CD4-positive, alpha-beta T cell treated with Interleukin-10 for 1 hour (primary cell): ENCODE results near the gene SSR2.

Experiments used
- DNase-seq: peaks from one replicate; pipeline ENCODE4 v3.0.0-alpha.2; 2020

SSR2 gene

GRCh38 chr1:155971910-155972809 lies 48.6 kb downstream of the SSR2 start:
- no peak for DNase-seq

DNA sequence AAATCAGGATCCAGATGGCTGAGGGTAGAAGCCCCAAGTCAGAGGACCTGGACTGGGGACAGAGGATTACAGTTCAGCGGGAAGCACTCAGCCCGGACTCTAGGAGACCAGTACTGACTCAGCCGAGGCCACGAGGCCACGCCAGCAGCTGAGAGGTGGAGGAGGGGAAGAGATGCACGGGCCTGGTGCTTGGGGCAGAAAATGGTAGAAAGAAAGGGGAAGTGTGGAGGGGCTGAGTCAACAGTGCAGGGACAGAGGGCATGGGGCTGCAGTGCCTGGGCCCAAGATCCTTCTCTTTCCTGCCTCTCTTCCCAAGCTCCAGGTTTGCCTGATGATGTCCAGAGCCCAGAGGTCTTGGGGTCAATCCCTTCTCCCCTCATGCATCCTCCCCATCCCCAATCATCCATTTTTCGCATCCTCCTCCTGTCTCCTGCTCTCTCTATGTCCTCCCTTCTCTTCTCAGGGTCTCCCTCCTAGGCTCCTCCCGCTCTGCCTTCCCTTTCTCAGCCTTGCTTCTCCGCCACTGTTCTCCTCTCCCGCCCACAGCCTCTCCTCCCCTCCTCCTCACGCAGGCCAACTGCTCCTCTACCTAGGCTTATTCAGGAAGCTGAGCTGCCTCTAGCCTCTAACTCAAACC lies 50.1 kb downstream of the SSR2 start:
- no peak for DNase-seq

- no peak for DNase-seq
These were observed 51.4 kb downstream of the SSR2 start for GRCh38 chr1:155969377-155969791.

GRCh38 chr1:155968670-155969069 lies 52.1 kb downstream of the SSR2 start:
- DNase-seq: no peak

- DNase-seq: no peak
These were observed 52.7 kb downstream of the SSR2 start for GRCh38 chr1:155968051-155968400.

DNA sequence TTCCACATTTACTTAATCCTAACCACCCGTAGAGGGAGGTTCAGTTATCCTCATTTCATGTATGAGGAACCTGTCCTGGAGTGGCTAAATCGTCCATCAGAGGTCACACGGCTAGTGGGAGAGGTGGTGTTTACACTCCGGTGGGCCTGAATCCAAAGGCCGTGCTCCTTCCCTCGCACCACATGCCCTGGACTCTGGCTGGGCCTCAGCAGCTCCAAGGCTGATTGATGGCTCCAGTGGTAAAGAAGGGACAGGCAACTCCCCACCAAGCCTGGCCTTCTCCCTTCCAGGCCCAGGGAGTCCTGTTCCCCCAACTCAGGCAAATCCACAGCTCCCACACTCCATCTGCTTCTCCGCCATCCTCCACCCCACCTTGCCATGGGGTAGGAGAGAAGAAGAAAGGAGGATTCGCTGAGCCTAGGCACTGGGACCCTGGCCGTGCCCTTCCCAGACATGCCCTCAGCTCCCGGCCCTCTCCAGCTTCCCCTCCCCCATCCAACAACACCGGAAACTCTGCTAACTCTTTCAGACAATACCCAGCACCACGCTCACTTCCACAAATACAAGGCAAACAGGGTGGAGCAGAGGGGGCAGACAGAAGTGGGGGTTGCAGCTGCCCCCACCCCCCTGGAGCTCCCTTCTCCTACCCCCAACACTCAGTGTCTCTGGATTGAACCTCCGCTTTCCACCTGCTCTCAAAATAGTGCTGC lies 53.3 kb downstream of the SSR2 start:
- DNase-seq: no peak

DNA sequence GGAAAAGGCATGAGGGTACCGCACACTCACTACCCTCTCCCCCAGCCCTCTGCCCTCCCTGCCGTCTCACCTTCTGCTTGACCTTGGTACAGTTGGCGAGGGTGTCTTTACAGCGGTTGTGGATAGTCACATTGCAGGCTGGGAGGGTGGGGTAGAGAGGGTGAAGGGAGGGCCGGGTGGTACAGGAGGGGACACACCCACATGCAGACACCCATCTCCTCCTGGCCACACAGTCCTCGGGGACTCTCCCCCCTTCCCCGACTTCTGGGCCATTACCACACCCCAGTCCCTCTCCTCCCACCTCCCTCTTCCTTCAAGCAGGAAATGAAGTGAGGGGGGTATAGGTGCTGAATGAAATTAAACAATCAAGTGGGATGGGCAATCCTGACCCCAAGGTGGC lies 54.0 kb downstream of the SSR2 start:
- DNase-seq: no peak

GRCh38 chr1:155966135-155966534 lies 54.6 kb downstream of the SSR2 start:
- no peak for DNase-seq

DNA sequence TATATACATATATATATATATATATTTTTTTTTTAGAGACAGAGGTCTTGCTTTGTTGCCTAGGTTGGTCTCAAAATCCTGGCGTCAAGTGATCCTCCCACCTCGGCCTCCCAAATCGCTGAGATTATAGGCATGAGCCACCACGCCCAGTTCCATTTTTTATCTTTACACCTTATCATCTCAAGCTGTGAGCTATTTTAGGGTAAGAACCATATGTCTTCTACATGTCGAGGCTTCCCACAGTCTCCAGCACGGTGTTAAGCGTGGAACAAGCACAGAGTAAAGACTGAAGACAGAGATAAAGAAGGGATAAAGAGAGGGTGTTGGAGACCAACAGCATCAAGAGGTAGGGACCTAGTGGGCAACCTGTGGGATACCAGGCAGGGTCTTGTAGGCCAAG lies 56.6 kb downstream of the SSR2 start:
- no peak for DNase-seq

DNA sequence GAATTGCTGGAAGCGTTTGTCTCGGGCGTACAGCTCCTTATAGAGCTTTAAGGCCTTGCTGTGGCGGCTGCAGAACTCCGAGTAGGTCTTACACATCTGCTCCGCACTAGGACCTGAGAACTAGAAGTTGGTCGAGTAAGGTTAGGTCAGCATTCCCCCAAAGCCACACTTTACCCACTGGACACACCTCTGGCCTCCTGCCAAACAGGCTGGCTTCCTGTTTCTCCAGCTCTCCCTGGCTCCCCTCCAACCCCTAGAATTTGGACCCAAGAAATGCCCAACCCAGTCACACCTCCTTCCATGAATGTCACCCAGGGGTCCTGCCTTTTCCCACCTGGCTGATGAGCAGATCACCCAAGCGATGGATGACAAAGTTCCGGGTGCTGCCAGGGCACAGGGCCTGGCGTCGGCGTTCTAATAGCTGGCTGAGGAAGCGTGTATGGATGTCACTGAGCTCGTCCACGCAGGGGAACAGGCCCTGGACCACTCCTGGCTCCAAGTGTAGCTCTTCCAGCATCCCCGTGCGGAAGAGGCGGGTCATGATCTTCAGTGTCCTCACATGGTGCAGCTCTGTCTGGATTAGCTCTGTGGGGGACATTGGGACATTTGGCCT lies 58.0 kb downstream of the SSR2 start:
- DNase-seq: no peak

DNA sequence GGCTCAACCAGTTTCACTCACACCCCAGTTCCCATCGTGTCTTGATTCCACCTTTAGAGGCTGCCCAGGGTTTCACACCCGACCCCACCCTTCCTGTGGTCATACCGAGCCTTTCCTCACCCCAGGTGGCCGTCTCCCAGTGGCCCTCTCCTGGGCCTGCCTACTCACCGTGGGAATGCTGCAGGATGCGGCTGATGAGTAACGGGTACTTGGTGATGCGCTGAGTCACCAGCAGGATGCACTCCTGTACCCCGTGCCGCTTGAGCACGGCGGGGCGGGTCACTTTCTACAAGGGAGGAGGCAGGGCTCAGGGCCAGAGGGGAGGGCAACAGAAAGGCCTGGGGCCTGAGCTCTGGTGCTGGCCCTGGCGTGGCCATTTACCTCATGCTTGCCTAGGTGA lies 58.8 kb downstream of the SSR2 start:
- DNase-seq: no peak

- no peak for DNase-seq
These were observed 60.5 kb downstream of the SSR2 start for GRCh38 chr1:155960081-155960745.
